Hematopoietic multipotent progenitor cell treated with erythropoietin and hydrocortisone succinate and interleukin-3 and kit ligand, for 8 days (in vitro differentiated cells): Measurements from ENCODE around the gene PCYT1B.

ENCODE experiments used
- DNase-seq: peaks from one replicate; pipeline ENCODE4 v3.0.0-alpha.2; 2015

The PCYT1B gene

DNA sequence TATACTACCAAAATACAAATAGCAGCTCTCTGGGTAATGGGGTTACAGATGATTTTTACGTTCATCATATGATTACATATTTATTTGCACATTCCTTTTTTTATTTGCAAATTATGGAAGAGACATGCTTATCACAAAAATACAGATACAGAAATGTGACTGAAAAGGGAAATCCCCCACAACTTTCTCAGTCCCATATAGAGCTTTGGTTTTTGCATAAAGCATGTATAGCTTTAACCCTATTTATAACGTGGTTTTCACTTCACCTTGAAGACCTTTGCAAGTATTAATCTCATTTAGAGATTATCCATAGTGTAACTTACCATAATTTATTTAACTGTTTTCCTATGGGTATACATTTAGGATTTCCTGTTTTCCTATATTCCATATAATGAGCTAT, 126.7 kb downstream of the PCYT1B start:
- no peak for DNase-seq

DNA sequence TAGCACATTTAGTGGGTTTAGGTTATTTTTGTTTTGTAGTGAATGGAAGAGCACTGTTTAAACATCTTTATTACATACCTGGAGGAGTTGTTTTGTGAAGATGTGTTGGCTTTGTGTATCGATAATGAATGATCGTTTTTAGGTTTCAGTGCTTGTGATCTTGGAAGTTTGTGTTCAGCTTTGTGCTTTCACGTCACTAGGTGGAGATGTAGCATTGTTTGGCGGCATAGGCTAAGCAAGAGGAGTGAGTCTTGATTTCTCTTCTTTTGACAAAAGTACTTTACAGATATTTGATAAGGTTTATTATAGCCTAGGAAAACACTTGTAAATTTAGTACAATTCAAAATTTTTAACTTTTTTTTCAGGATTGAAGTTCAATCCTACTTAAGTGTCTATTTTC, 131.7 kb downstream of the PCYT1B start:
- peak; percentile 4 for DNase-seq

DNA sequence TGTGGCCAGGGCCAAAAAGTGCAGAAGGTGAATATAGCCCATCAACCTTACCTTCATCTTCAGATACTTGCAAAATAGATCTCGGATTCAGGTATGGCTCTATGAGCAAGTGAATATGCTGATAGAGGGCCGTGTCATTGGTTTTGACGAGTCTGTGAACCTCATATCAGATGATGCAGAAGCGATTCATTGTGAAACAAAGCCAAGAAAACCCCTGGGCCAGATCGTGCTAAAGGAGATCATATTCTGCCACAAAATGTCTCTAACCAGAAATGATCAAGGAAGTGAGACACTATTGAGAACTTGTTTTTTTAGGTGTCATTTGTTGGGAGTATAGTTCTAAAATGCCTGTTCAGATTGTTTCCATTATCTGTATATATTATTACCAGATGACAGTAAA, 133.7 kb downstream of the PCYT1B start:
- no peak for DNase-seq

DNA sequence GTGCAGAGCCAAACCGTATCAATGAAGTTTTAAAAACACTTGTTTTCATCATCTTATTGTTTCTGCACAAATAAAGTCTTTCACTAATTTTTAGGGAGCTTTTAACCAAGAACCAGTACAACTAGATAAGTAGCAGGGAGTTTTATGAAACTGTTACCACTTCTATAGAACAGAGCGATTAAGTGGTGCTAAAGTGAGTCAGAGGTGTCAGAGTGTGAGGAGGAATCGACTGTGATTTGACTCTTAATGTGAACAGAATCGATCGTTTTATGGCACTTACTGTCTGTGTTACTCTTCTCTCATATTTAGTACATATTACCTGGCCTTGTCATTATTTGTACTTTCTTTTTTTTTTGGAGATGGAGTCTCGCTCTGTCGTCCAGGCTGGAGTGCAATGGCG, 138.8 kb downstream of the PCYT1B start:
- no peak for DNase-seq
